WI38 (cell line): ENCODE data around the gene GAMT.

ENCODE experiments used
- H3K4me3 ChIP-seq: 2 replicates; pipeline ENCODE4 v1.5.1; 2011; ENCODE audit warnings: low read depth, mild to moderate bottlenecking, control low read depth, low read length
- CTCF ChIP-seq: IDR thresholded peaks from 2 replicates; pipeline ENCODE4 v1.5.1; 2012; ENCODE audit warnings: low read depth, mild to moderate bottlenecking, control low read depth, low read length

GAMT gene

GRCh38 chr19:1373042-1373533, 28.3 kb downstream of the GAMT start:
- no peak overlapping the region for H3K4me3 ChIP-seq
- no peak for TF ChIP-seq CTCF

GRCh38 chr19:1370579-1371361, 30.6 kb downstream of the GAMT start:
- no peak for TF ChIP-seq CTCF
- no peak overlapping the region for H3K4me3 ChIP-seq

- no peak for TF ChIP-seq CTCF
- no peak overlapping the region for H3K4me3 ChIP-seq
Observed at GRCh38 chr19:1369214-1369805, 32.0 kb downstream of the GAMT start.

- no peak for TF ChIP-seq CTCF
- no peak overlapping the region for H3K4me3 ChIP-seq
Observed at GRCh38 chr19:1366899-1367870, 34.2 kb downstream of the GAMT start.

GRCh38 chr19:1366296-1366695, 35.0 kb downstream of the GAMT start:
- TF ChIP-seq CTCF, result no peak
- no peak overlapping the region for H3K4me3 ChIP-seq

- no peak overlapping the region for H3K4me3 ChIP-seq
- no peak for TF ChIP-seq CTCF
Observed at GRCh38 chr19:1365319-1366269, 35.7 kb downstream of the GAMT start.
